ENCODE measurements around the gene SIGLEC11. TPM values are rescaled to one million over a fixed set of nuclear protein-coding genes. Genes with fewer than 3 reads are reported as not detected.

Gene SIGLEC11
- total and polyA plus RNA-seq, 2 experiments from 2014 or later, result not detected

DNA sequence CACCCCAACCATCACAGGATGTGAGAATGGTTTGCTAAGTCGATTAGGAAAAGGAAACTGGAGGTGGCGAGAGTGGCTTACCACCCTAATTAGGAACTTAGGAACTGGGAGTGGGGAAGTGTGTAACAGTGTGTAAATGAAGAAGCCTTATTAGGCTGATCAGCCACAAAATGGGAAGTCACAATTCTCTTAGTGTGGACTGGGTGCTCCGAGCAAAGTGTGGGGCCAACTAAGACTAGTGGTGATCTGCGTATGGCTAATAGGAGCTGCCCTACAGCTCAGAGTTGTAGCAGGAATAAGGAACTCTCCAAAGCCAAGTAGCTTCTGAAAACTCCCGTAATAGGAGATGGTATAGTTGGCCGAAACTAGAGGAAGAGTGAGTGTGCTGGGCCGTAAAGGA lies 7.6 kb downstream of the SIGLEC11 start:
- TF ChIP-seq, protein P1, sequence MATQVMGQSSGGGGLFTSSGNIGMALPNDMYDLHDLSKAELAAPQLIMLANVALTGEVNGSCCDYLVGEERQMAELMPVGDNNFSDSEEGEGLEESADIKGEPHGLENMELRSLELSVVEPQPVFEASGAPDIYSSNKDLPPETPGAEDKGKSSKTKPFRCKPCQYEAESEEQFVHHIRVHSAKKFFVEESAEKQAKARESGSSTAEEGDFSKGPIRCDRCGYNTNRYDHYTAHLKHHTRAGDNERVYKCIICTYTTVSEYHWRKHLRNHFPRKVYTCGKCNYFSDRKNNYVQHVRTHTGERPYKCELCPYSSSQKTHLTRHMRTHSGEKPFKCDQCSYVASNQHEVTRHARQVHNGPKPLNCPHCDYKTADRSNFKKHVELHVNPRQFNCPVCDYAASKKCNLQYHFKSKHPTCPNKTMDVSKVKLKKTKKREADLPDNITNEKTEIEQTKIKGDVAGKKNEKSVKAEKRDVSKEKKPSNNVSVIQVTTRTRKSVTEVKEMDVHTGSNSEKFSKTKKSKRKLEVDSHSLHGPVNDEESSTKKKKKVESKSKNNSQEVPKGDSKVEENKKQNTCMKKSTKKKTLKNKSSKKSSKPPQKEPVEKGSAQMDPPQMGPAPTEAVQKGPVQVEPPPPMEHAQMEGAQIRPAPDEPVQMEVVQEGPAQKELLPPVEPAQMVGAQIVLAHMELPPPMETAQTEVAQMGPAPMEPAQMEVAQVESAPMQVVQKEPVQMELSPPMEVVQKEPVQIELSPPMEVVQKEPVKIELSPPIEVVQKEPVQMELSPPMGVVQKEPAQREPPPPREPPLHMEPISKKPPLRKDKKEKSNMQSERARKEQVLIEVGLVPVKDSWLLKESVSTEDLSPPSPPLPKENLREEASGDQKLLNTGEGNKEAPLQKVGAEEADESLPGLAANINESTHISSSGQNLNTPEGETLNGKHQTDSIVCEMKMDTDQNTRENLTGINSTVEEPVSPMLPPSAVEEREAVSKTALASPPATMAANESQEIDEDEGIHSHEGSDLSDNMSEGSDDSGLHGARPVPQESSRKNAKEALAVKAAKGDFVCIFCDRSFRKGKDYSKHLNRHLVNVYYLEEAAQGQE (IDR thresholded peaks at IDR 0.05; ENCODE audit: unreplicated experiment), result no peak
- TF ChIP-seq, protein P2, sequence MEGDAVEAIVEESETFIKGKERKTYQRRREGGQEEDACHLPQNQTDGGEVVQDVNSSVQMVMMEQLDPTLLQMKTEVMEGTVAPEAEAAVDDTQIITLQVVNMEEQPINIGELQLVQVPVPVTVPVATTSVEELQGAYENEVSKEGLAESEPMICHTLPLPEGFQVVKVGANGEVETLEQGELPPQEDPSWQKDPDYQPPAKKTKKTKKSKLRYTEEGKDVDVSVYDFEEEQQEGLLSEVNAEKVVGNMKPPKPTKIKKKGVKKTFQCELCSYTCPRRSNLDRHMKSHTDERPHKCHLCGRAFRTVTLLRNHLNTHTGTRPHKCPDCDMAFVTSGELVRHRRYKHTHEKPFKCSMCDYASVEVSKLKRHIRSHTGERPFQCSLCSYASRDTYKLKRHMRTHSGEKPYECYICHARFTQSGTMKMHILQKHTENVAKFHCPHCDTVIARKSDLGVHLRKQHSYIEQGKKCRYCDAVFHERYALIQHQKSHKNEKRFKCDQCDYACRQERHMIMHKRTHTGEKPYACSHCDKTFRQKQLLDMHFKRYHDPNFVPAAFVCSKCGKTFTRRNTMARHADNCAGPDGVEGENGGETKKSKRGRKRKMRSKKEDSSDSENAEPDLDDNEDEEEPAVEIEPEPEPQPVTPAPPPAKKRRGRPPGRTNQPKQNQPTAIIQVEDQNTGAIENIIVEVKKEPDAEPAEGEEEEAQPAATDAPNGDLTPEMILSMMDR (conservative IDR thresholded peaks at IDR 0.05; ENCODE audit: low read depth in 2 of 2), result no peak
- TF ChIP-seq, protein P3, sequence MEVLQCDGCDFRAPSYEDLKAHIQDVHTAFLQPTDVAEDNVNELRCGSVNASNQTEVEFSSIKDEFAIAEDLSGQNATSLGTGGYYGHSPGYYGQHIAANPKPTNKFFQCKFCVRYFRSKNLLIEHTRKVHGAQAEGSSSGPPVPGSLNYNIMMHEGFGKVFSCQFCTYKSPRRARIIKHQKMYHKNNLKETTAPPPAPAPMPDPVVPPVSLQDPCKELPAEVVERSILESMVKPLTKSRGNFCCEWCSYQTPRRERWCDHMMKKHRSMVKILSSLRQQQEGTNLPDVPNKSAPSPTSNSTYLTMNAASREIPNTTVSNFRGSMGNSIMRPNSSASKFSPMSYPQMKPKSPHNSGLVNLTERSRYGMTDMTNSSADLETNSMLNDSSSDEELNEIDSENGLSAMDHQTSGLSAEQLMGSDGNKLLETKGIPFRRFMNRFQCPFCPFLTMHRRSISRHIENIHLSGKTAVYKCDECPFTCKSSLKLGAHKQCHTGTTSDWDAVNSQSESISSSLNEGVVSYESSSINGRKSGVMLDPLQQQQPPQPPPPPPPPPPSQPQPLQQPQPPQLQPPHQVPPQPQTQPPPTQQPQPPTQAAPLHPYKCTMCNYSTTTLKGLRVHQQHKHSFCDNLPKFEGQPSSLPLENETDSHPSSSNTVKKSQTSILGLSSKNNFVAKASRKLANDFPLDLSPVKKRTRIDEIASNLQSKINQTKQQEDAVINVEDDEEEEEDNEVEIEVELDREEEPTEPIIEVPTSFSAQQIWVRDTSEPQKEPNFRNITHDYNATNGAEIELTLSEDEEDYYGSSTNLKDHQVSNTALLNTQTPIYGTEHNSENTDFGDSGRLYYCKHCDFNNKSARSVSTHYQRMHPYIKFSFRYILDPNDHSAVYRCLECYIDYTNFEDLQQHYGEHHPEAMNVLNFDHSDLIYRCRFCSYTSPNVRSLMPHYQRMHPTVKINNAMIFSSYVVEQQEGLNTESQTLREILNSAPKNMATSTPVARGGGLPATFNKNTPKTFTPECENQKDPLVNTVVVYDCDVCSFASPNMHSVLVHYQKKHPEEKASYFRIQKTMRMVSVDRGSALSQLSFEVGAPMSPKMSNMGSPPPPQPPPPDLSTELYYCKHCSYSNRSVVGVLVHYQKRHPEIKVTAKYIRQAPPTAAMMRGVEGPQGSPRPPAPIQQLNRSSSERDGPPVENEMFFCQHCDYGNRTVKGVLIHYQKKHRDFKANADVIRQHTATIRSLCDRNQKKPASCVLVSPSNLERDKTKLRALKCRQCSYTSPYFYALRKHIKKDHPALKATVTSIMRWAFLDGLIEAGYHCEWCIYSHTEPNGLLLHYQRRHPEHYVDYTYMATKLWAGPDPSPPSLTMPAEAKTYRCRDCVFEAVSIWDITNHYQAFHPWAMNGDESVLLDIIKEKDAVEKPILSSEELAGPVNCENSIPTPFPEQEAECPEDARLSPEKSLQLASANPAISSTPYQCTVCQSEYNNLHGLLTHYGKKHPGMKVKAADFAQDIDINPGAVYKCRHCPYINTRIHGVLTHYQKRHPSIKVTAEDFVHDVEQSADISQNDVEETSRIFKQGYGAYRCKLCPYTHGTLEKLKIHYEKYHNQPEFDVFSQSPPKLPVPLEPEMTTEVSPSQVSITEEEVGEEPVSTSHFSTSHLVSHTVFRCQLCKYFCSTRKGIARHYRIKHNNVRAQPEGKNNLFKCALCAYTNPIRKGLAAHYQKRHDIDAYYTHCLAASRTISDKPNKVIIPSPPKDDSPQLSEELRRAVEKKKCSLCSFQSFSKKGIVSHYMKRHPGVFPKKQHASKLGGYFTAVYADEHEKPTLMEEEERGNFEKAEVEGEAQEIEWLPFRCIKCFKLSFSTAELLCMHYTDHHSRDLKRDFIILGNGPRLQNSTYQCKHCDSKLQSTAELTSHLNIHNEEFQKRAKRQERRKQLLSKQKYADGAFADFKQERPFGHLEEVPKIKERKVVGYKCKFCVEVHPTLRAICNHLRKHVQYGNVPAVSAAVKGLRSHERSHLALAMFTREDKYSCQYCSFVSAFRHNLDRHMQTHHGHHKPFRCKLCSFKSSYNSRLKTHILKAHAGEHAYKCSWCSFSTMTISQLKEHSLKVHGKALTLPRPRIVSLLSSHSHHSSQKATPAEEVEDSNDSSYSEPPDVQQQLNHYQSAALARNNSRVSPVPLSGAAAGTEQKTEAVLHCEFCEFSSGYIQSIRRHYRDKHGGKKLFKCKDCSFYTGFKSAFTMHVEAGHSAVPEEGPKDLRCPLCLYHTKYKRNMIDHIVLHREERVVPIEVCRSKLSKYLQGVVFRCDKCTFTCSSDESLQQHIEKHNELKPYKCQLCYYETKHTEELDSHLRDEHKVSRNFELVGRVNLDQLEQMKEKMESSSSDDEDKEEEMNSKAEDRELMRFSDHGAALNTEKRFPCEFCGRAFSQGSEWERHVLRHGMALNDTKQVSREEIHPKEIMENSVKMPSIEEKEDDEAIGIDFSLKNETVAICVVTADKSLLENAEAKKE (CRISPR knock-in tag; IDR thresholded peaks at IDR 0.05), result no peak
- TF ChIP-seq EZH2phosphoT487 (IDR thresholded peaks at IDR 0.05; ENCODE audit: unreplicated experiment) (no peak), NANOG (IDR thresholded peaks at IDR 0.05; ENCODE audit: borderline replicate concordance) (no peak), CREB1 (CRISPR knock-in tag; IDR thresholded peaks at IDR 0.05; ENCODE audit: low read depth) (no peak), JUNB (IDR thresholded peaks at IDR 0.05; ENCODE audit: unreplicated experiment) (no peak), STAT1 (IDR thresholded peaks at IDR 0.05; ENCODE audit: unreplicated experiment) (no peak), ZNF114 (CRISPR knock-in tag; IDR thresholded peaks at IDR 0.05) (no peak)

More for the DNA sequence above, 7.6 kb downstream of the SIGLEC11 start:
- no peaks in the 10 kb centered on the region for H3K9me2 ChIP-seq (ENCODE audit: insufficient read depth)
- no peaks in the 10 kb centered on the region for H3F3A ChIP-seq (replicated peaks; ENCODE audit: low read depth)
- ATAC-seq (no peak), DNase-seq (ENCODE audit: low spot score) (no peak)
- no peaks in the 10 kb centered on the region; the same call in 2 of the 3 replicates for H3K36me3 Mint-ChIP-seq (ENCODE audit: low read depth)
- no peak overlapping the region for H2AFZ ChIP-seq
- no peak overlapping the region for H3K27ac Mint-ChIP-seq
- H3K36me3 ChIP-seq (ENCODE audit: insufficient read depth), result no peaks in the 10 kb centered on the region
- H3K27me3 ChIP-seq (ENCODE audit: insufficient read depth), result no peaks in the 10 kb centered on the region
- no peak overlapping the region for H3K4me3 ChIP-seq
- peaks cover 39% of the 10 kb centered on the region; the same call in 1 of the 2 replicates for H3K4me1 ChIP-seq (ENCODE audit: insufficient read depth)
- H3K27me3 Mint-ChIP-seq (ENCODE audit: insufficient read depth, low read depth, poor library complexity), result peaks cover 14% of the 10 kb centered on the region
- no peak overlapping the region for H3K4me2 ChIP-seq
- no peaks in the 10 kb centered on the region for H4K20me1 ChIP-seq (replicated peaks; ENCODE audit: insufficient read depth)
- no peak overlapping the region for H3K4me3 Mint-ChIP-seq
- H3K9me3 Mint-ChIP-seq, result peaks cover 12% of the 10 kb centered on the region
- no peak overlapping the region for H3K27ac ChIP-seq (ENCODE audit: low read depth)
- H3K79me2 ChIP-seq (replicated peaks; ENCODE audit: insufficient read depth), result no peaks in the 10 kb centered on the region
- H3K4me1 Mint-ChIP-seq, result peaks cover 31% of the 10 kb centered on the region
